NCI-H128 (cell line): ENCODE measurements around the gene POU5F1.
"Not testable (repeated sequence)": the region's sequence is repeated elsewhere in the genome, so short reads cannot be mapped to it uniquely, and the experiment has no call there.

ENCODE experiments used
- DNase-seq: peaks from one replicate; lab custom pipeline; 2025; ENCODE audit not compliant: unreplicated experiment; lab: John Stamatoyannopoulos, UW

POU5F1 gene

GRCh38 chr6:31192431-31193105 is 22.1 kb upstream of the POU5F1 start:
- DNase-seq = peak; percentile 2

DNA sequence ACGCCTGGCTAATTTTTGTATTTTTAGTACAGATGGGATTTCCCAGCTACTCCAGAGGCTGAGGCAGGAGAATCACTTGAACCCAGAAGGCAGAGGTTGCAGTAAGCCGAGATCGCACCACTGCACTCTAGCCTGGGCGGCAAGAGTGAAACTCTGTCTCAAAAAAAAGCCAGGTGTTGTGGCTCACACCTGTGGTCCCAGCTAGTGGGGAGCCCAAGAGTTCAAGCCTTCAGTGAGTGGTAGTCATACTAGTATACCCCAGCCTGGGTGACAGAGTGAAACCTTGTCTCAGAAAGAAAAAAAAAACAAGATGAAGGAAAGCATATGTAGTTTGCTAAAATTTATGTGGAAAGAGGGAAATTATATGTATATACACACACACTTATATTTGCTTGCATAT is 20.0 kb upstream of the POU5F1 start:
- DNase-seq = no peak

DNA sequence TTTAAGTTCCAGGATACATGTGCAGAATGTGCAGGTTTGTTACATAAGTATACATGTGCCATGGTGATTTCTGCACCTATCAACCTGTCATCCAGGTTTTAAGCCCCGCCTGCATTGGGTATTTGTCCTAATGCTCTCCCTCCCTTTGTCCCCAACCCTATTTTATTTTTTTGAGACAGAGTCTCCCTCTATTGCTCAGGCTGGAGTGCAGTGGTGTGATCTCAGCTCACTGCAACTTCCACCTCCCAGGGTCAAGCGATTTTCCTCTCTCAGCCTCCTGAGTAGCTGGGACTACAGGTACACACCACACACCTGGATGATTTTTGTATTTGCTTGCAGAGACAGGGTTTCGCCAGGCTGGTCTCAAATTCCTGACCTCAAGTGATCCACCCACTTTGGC is 18.7 kb upstream of the POU5F1 start:
- not testable (repeated sequence) for DNase-seq

- no peak for DNase-seq
Measured at GRCh38 chr6:31187780-31188194, 17.3 kb upstream of the POU5F1 start.

GRCh38 chr6:31186052-31186734 is 15.7 kb upstream of the POU5F1 start:
- no peak for DNase-seq

DNA sequence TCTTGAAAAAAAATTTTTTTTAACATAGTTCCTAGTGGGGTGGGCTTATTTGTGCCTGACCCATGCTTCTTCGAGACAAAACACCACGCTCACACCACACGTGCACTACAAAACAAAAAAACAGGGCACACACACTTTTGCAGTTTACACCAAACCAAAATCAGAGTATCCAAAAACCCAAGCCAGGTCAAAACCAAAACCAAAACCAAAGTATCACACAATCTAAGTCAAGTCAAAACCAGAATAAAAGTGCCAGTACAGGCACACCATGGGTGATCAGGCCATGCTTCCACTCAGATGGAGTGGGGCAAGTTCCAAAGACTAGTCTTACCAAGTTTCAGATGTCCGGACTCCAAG is 15.2 kb upstream of the POU5F1 start:
- not testable (repeated sequence) for DNase-seq

GRCh38 chr6:31183859-31184258 is 13.4 kb upstream of the POU5F1 start:
- DNase-seq = not testable (repeated sequence)

GRCh38 chr6:31183287-31183686 is 12.8 kb upstream of the POU5F1 start:
- not testable (repeated sequence) for DNase-seq

DNA sequence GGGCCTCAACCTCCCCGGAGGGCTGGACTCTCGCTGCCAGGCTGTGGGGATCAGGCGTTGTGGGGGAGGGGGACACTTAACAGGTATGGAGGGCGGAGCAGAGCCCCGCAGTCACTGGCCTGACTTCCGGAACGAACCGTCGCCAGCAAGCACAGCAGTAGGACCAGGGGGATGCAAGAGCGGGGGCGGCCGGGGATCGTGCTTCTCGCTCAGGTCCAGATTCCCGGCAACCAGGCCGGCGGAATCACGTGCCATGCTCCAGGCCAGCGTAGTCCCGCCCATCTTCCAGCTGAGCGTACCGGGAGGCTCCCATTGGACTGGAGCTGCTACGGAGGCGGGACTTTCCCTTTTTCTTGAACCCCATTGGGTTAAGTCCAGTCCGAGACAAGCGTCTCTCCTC is 10.0 kb upstream of the POU5F1 start:
- DNase-seq = no peak

- DNase-seq = no peak
Measured at GRCh38 chr6:31179896-31180295, 9.4 kb upstream of the POU5F1 start.

DNA sequence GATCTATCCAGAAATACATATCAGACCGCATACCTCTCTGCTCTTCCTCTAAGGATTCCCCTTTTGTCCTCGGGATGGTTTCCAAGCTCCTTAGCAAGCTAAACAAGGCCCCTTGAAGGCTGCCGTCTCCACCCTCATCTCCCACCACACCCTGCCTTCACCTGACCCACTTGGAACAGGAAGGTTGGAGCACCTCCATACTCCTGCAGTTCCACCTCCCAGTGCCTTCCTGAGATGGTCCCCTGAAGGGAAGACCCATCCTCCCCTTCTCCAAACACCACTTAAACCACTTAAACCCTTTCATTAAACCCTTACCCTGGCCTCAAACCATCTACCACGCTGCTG is 8.5 kb upstream of the POU5F1 start:
- no peak for DNase-seq

DNA sequence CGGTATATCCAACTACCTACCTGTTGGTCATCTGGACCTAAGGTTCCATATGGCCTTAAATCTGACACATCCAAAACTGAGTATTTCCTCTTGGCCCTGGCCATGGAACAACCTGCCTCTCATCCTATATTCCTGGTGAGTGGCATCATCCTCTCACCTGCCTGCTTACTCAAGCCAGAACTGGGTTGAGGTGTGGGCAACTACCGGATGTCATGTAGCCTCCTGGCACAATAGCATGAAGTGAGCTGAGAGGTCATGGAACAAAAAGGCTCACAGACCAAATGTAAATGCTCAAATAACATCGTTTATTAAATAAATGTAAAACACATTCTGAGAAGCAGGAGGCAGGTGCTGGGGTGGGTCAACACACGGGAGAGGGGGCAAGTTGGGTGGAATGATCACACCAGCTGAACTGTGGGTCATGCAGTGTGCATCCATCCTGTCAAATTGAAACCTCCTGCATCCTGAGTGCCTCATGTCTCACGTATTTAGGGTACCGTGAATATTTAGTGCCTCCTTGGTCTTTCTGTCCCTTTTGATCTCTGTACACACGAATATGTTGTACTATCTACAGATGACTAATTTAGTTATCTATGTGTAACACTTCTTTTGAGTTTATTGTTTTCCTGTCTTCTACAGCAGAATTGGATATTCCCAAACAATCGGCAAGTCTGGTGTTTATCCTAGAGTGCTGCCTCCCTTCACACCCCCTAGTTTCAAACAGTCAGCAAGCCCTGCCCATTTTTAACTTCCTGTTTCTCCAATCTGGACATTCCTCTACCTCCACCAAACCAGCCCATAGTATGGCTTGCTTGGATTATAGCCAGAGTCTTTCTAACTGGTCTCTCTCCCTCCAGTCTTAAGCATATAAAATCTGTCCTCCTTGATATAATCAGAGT is 7.9 kb upstream of the POU5F1 start:
- DNase-seq = no peak

DNA sequence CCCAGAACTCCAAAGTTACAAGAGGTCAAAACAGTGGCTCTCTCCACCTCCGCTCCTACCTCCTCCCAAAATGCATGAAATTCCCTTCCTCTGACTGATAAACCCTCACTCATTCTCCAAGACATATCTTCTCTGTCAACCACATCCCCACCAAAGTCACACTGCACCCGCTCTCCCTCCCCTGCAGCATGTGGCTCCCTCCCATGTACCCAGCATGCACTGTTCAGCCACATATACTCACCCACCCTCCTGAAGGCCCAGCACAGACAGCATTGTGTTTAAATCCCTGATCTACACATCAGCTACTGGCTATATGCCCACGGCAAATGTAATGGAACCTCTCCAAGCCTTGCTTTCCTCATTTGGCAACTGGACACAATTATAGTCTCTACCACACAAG is 5.5 kb upstream of the POU5F1 start:
- no peak for DNase-seq

DNA sequence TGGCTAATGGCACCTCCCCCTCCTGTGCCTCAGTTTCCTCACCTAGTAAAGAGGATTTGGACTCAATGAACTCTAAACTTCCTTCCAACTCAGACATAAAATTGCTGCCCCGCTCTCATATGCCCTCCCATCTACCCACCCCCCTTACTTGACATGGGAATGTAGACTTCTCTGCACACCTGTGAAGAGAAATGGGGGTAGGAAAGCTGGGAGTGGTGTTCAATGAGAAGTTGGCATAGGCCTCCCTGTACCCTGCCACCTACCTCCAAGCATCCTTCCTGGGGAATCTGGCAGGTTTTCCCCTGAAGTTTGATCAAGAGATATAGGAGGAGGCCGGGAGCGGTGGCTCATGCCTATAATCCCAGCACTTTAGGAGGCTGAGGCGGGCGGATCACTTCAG is 3.9 kb upstream of the POU5F1 start:
- DNase-seq = no peak

- DNase-seq = no peak
Measured at GRCh38 chr6:31173406-31173805, 2.9 kb upstream of the POU5F1 start.

DNA sequence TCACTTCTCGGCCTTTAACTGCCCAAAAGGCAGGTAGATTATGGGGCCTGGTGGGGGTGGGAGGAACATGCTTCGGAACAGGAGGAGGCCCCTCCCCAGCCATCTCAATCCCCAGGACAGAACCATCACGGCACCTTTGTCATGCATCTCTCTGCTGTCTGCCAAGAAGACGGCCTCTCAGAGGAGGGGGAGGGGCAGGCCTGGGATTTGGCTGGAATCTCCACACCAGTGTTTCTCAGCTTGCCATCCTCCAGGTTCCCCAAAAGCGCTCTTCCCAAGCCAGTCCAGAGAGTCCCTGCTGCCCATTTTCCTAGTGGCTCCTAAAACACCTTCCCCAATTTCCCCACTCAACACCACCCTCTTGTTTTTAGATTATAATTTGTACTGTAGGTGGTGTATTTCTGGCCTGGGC is 2.5 kb upstream of the POU5F1 start:
- DNase-seq = no peak

- no peak for DNase-seq
Measured at GRCh38 chr6:31171931-31172905, 1.7 kb upstream of the POU5F1 start.

GRCh38 chr6:31170987-31171671 is 647 bp upstream of the POU5F1 start:
- DNase-seq = no peak

DNA sequence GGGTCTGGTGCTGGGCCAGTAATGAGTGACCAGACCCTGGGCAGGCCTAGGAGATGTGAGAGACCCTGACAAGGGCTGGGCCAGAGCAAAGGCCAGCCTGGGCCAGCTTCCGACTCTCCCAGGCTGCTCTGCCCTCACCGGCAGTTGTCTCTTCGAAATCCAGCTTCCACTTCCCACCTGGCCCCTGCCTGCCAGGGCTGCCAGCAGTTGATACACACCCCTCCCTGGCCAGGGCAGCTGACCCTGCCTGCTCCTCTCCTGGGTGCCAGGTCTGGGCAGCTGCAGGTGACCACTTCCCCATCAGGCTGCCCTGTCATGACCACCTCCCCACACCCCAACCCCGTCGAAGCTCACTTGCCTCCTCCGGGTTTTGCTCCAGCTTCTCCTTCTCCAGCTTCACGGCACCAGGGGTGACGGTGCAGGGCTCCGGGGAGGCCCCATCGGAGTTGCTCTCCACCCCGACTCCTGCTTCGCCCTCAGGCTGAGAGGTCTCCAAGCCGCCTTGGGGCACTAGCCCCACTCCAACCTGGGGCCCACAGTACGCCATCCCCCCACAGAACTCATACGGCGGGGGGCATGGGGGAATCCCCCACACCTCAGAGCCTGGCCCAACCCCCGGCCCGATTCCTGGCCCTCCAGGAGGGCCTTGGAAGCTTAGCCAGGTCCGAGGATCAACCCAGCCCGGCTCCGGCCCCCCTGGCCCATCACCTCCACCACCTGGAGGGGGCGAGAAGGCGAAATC is 453 bp downstream of the POU5F1 start:
- not testable (repeated sequence) for DNase-seq
